IPS DF 6.9 (cell line): ENCODE results near the gene NPAS2.

Experiments
- DNase-seq: peaks from one replicate; pipeline ENCODE4 v3.0.0-alpha.2; 2013; ENCODE audit warnings: low read depth, low spot score
- H3K27ac ChIP-seq: one replicate; pipeline ENCODE4 v1.5.1; 2013; ENCODE audit warnings: low read length, control low read depth
- H3K27me3 ChIP-seq: 2 replicates; pipeline ENCODE4 v1.6.1; 2013; ENCODE audit warnings: mild to moderate bottlenecking, low read length; ENCODE audit not compliant: control insufficient read depth, insufficient read depth
- H3K36me3 ChIP-seq: 2 replicates; pipeline ENCODE4 v1.6.1; 2013; ENCODE audit warnings: low read length; ENCODE audit not compliant: control insufficient read depth, insufficient read depth
- H3K4me1 ChIP-seq: 2 replicates; pipeline ENCODE4 v1.6.1; 2013; ENCODE audit warnings: low read length; ENCODE audit not compliant: control insufficient read depth, insufficient read depth
- H3K4me3 ChIP-seq: 2 replicates; pipeline ENCODE4 v1.5.1; 2013; ENCODE audit warnings: mild to moderate bottlenecking, low read length
- H3K9me3 ChIP-seq: 2 replicates; pipeline ENCODE4 v1.6.1; 2013; ENCODE audit warnings: low read length, inconsistent platforms; ENCODE audit not compliant: control insufficient read depth, insufficient read depth
- WGBS: extraction: QIAGEN DNeasy Blood & Tissue Kit; methylation state at CpG from one replicate; pipeline ENCODE4 v1.1.7; 2013; ENCODE audit warnings: mixed read lengths, missing lambda C conversion rate; ENCODE audit not compliant: insufficient read length, insufficient coverage; 5-methylcytosine and 5-hydroxymethylcytosine counted together

Gene NPAS2

GRCh38 chr2:100781523-100782379 is 38.2 kb upstream of the NPAS2 start:
- Histone ChIP-seq H3K27ac (no peak overlapping the region), H3K9me3 (no peaks in the 10 kb centered on the region), H3K4me1 (0 out of 2 replicates have a peak, but pooled peaks cover 3% of the 10 kb centered on the region), H3K36me3 (no peaks in the 10 kb centered on the region), H3K27me3 (no peaks in the 10 kb centered on the region), H3K4me3 (no peak overlapping the region)
- no peak for DNase-seq
- WGBS = no CpG with 5 or more reads among the region's 12 CpGs

DNA sequence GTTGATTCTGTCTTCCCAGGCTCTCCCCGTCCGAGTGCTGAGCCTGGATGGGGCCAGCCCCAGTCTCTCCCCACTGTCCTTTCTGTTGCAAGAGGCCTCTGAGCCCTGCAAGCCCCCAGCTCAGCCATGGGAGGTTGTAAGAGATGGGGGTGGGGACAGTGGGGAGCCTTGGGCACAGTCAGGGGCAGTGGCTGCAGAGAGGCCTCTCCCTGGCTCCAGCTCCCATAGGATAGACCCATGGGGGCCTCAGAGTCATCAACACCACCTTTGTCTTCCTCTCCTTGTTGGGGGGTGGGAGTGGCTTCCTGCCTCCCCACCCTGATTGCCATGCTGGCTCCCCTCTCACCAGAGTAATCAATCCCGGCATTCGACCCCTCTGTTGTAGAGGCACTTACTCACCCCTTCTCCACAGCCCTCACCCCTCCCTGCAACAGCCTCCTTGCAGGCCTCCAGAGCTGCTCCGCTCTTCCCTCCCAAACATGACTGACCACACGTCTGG is 37.5 kb upstream of the NPAS2 start:
- Histone ChIP-seq H3K4me1 (0 out of 2 replicates have a peak, but pooled peaks cover 3% of the 10 kb centered on the region), H3K36me3 (no peaks in the 10 kb centered on the region)

DNA sequence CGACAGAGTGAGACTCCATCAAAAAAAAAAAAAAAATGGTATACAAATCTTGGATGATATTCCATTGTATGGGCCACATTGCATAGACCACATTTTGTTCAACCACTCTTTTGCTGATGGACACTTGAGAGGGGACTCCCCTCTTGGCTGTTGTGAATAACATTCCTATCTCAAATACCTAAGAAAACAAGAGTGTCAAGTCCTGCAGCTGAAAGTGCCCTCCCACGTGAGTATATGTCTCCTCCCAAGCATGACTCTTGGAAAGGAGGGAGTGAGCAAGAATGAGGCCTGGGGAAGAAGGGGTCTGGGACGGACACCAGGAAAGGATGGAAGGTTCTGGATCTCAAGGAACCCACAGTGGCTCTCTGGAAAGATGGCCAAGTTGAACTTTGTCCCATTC is 36.0 kb upstream of the NPAS2 start:
- Histone ChIP-seq H3K27me3 (no peaks in the 10 kb centered on the region), H3K4me3 (no peak overlapping the region), H3K36me3 (no peaks in the 10 kb centered on the region), H3K9me3 (no peaks in the 10 kb centered on the region), H3K4me1 (0 out of 2 replicates have a peak, but pooled peaks cover 3% of the 10 kb centered on the region), H3K27ac (no peak overlapping the region)
- no CpG with 5 or more reads among the region's 3 CpGs for WGBS
- DNase-seq = no peak

More for the DNA sequence above, 37.5 kb upstream of the NPAS2 start:
- Histone ChIP-seq H3K27me3 (no peaks in the 10 kb centered on the region), H3K9me3 (no peaks in the 10 kb centered on the region), H3K4me3 (no peak overlapping the region), H3K27ac (no peak overlapping the region)
- no CpG with 5 or more reads among the region's 6 CpGs for WGBS
- no peak for DNase-seq

GRCh38 chr2:100784681-100785080 is 35.3 kb upstream of the NPAS2 start:
- no peaks in the 10 kb centered on the region for H3K9me3 ChIP-seq
- H3K27ac ChIP-seq = no peak overlapping the region
- no peak for DNase-seq
- no peak overlapping the region for H3K4me3 ChIP-seq
- no CpG with 5 or more reads among the region's 8 CpGs for WGBS
- no peaks in the 10 kb centered on the region for H3K36me3 ChIP-seq
- H3K27me3 ChIP-seq = no peaks in the 10 kb centered on the region
- H3K4me1 ChIP-seq = 0 out of 2 replicates have a peak, but pooled peaks cover 3% of the 10 kb centered on the region

- H3K36me3 ChIP-seq = no peaks in the 10 kb centered on the region
- H3K4me1 ChIP-seq = 0 out of 2 replicates have a peak, but pooled peaks cover 3% of the 10 kb centered on the region
- H3K4me3 ChIP-seq = no peak overlapping the region
- WGBS = no CpG with 5 or more reads among the region's 10 CpGs
- H3K9me3 ChIP-seq = no peaks in the 10 kb centered on the region
- no peaks in the 10 kb centered on the region for H3K27me3 ChIP-seq
- no peak for DNase-seq
- no peak overlapping the region for H3K27ac ChIP-seq
Observed at GRCh38 chr2:100785626-100786296, 34.2 kb upstream of the NPAS2 start.

DNA sequence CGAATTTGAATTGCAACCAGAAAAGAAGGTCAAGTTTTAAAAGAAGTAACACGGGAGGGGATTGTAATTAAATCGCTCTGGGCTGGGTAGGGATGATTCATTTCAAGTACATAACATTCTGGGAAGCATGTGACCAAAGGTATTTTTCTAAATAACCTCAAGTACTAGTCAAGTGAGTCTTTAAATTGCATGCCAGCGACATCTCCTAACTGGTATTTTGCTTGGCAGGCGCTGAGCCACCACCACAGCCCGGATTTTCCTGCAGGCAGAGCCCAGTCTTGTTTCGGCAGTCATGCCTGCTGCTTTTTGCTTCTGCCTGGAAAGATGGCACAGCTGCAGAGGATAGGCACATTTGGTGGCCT is 33.7 kb upstream of the NPAS2 start:
- Histone ChIP-seq H3K4me1 (0 out of 2 replicates have a peak, but pooled peaks cover 3% of the 10 kb centered on the region), H3K9me3 (no peaks in the 10 kb centered on the region), H3K36me3 (no peaks in the 10 kb centered on the region), H3K27me3 (no peaks in the 10 kb centered on the region), H3K27ac (no peak overlapping the region), H3K4me3 (no peak overlapping the region)
- no peak for DNase-seq
- no CpG with 5 or more reads among the region's 7 CpGs for WGBS

DNA sequence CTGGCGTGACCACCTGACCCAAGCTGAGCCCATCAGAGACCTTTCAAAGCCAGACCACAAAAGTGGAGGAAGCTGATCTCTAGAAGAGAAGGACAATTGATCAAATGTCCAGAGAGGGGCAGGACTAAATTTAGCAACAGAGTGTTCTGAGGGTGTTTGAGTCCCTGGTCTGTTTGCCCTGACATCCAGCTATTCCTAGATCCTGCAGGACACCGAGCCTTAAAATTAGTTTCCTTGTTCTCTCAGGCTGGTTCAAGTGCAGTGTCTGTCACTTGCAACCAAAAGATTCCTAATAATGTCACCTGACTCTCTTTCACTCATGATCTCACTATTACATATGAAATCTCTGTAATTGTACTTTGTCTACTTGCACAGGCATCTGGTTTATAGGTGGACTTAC is 33.0 kb upstream of the NPAS2 start:
- no peak for DNase-seq
- Histone ChIP-seq H3K9me3 (no peaks in the 10 kb centered on the region), H3K36me3 (no peaks in the 10 kb centered on the region), H3K4me1 (0 out of 2 replicates have a peak, but pooled peaks cover 3% of the 10 kb centered on the region), H3K4me3 (no peak overlapping the region), H3K27me3 (no peaks in the 10 kb centered on the region), H3K27ac (no peak overlapping the region)
- no CpG with 5 or more reads among the region's 2 CpGs for WGBS

DNA sequence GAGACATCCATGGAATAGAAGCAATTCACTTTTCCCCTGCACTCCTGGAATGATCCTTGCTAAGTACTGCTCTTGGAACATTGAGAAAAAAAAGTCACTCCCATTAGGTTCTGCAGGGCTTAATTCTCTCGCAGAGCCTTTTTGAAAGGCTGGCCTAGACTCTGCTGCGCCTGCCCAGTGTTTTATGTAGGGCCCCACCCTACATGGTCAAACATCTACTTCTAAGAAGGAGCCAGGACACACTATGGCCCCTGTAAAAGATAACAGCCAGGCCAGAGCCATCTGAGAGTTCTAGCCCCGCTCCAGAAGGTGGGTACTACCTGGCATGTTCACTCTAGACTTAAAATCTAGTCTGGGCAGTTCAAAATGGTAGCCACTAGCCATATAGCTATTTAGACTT is 30.6 kb upstream of the NPAS2 start:
- no peaks in the 10 kb centered on the region for H3K9me3 ChIP-seq
- H3K27ac ChIP-seq = no peak overlapping the region
- no peak for DNase-seq
- no peak overlapping the region for H3K4me3 ChIP-seq
- WGBS = no CpG with 5 or more reads among the region's 3 CpGs
- H3K27me3 ChIP-seq = no peaks in the 10 kb centered on the region
- no peaks in the 10 kb centered on the region for H3K4me1 ChIP-seq
- no peaks in the 10 kb centered on the region for H3K36me3 ChIP-seq

DNA sequence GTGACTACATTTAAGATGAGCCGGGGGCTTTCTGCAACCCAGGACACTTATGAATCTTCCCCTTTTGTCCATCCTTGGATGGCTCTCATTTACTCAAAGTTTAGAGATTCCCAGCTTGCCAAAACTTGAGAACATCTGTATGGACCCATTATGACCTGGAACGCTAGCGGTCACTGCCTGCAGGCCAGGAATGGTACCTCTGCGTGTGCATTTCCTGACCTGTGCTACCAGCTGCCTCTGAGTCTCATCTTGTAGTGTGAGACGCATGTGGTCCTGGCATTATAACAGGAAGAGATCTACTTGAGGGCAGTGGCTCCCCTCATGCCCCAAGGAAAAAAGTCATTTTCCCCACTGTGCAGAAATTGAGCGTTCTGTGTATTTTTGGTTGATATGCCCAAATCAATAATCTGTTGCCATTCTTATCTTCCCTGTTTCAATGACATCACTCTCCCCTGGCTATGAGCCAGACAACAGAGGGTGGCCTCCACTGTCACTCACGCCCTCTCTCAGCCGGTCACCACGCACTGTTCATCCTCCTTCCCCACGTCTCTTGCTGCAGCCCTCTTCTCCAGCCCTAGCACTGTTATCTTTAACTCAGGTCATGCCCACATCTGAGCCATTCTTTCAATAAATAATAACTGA is 28.5 kb upstream of the NPAS2 start:
- WGBS = no CpG with 5 or more reads among the region's 10 CpGs
- Histone ChIP-seq H3K27me3 (no peaks in the 10 kb centered on the region), H3K27ac (no peak overlapping the region), H3K4me3 (no peak overlapping the region), H3K4me1 (no peaks in the 10 kb centered on the region), H3K9me3 (no peaks in the 10 kb centered on the region), H3K36me3 (no peaks in the 10 kb centered on the region)
- DNase-seq = no peak

DNA sequence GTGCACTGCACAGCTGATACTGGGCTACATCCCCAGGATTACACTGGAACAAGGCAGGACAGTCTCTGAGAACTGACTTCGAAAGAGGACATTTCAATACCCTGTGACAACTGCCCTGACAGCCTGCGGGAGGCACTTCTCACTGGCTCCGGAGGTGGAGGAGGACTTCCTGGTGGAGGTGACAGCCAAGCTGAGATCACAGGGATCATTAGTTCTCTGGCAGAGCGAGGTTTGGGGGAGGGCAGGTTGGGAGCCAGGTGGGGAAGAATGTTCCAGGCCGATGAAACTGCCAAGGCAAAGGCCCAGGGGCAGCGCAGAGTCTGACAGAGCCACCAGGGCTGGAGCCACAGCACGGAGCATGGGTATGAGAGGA is 28.0 kb upstream of the NPAS2 start:
- Histone ChIP-seq H3K36me3 (no peaks in the 10 kb centered on the region), H3K4me1 (no peaks in the 10 kb centered on the region), H3K27ac (no peak overlapping the region), H3K9me3 (no peaks in the 10 kb centered on the region), H3K4me3 (no peak overlapping the region), H3K27me3 (no peaks in the 10 kb centered on the region)
- DNase-seq = no peak
- no CpG with 5 or more reads among the region's 7 CpGs for WGBS
